ENCODE data around the gene OLFML3.
A peak's percentile ranks its signal among the peaks of the same experiment; 100 is the strongest.
"Not testable (repeated sequence)": the region's sequence is repeated elsewhere in the genome, so short reads cannot be mapped to it uniquely, and the experiment has no call there.

OLFML3 gene

DNA sequence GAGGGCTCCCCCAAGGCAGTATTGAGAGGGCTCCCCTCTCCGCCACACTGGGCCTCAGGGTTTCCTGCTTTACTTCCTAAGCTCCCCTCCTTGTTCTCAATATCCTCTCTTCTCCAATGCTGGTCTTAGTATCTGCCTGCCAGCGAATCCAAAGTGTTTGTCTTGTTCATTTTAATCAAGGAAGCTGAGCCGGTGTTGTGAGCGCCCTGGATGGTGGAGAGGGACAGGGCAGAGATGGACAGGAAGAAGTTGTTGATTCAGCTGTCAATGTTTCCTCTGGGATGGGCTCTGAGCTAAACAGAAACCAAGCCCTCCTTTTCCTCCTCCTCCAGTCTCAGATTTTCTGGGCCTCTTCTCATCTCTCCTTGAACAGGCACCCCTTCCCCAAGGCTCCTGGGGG, 5.4 kb downstream of the OLFML3 start:
- DNase-seq = no peak
- intact Hi-C loops (cut with DNase I) = no loop called here

DNA sequence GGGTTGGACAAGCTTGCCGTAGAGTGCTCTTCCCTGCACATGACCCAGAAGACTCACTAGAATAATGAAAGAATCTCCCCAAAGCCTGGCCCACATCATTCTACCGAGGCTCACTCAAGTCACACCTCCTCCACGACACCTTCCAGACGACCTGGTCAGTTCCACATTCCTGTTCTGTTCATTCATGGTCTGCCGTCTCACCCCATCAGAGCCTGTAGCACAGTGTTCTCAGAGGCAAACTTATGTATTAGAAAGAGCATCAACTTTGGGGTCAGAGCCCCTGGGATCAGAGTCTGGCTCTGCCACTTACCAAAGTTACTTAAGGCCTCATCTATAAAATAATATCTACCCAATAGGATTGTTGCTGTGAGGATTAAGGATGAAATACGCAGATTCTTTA, 7.5 kb downstream of the OLFML3 start:
- intact Hi-C loops (cut with DNase I) = no loop called here
- DNase-seq = no peak

DNA sequence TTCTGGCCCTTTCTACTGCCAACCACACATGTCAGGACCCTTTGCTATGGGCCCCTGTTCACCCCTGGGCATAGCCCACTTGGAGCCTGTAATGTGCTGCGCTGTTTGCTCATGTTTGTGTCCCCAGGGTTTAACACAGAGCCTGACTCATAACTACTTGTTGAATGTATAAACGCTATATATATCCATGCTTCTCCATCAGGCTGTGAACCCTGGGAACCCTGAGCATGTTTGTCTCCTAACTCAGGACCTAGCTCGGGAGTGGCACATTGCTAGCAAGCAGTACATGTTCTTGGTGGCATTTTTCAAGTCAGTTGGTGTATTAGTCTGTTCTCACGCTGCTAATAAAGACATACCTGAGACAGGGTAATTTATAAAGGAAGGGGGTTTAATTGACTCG, 8.0 kb downstream of the OLFML3 start:
- DNase-seq = no peak
- intact Hi-C loops (cut with DNase I) = no loop called here

DNA sequence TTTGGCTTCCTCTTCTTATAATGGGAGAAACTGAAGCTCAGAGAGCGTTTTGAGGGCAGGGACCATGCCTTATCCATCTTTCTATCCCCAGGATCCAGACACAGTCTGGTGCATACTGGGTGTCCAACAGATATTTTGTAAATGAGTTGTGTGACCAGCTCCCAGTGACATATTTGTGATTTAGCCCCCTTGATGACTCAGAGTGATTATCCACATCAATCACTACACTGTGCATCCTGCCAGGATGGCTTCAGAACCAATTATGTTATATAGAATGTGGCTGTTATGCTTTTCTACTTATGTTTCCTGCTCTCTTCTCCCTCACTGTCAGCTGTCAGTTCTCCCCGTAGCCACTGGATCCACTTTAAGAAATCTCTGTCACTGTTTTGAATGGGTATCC, 11.3 kb downstream of the OLFML3 start:
- DNase-seq = peak in 1 of 42 donors; percentile 9
- intact Hi-C loops (cut with DNase I) = no loop called here

DNA sequence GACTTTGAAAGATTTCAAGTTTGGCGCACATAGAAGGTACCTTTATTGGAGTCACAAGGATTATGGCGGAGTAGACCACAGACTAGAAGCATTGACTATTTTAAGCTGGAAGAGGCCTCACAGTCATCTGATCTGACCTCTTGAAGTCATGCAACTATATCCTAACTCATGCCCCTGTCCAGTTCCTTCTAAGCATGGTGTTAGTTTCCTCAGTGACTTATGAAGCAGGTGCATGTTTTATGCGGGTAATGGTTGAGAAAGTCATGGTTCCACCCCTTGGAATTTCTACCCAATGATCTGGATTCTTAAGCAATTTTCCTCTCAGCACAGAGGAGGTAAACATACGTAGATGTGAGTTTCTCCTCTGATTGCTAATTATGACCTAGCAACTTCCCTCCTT, 11.7 kb downstream of the OLFML3 start:
- intact Hi-C loops (cut with DNase I) = no loop called here
- no peak for DNase-seq

DNA sequence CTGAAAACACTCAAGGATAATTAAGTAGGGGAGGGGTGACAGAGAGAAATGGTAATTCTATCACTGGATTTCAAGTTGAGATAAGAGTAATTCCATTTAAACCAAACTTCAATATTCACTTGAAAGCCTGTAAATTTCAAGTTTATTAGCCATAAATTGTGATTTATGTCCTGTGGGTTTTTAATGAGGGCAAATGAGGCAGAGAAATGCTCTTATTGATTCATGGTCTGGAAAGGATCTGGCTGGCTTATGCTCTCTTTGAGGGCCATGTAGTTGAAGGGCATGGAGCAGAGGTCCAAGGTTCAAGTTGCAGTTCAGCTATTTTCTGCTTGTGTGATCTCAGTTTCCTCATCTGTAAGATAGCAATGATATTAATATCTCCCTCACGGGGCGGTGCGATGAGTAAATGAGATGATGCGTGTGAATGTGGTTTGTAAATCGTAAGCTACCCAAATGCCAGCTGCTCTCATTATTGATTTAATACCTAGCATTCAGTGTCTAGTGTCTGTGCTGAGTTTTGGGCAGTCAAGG, 12.3 kb downstream of the OLFML3 start:
- intact Hi-C loops (cut with DNase I) = no loop called here
- peak in 1 of 42 donors; percentile 28 for DNase-seq

DNA sequence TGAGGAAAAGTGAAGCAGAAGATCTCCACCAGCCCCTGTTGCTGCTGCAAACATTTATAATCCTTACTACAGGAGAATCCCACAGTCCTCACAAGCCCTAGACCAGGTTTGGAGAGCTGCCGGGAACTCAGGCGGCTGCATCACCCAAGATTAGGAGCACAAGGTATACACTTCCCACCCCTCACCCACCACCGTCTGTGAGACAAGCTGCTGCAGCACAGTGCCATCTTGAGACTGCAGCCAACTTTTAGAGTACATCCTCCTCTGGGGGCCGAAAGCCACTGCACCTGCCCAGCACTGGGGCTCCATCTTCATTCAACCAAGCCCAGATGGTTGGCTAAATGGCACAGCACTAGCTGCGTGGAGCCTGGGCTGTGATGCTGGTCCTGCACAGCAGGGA, 13.8 kb downstream of the OLFML3 start:
- intact Hi-C loops (cut with DNase I) = no loop called here

DNA sequence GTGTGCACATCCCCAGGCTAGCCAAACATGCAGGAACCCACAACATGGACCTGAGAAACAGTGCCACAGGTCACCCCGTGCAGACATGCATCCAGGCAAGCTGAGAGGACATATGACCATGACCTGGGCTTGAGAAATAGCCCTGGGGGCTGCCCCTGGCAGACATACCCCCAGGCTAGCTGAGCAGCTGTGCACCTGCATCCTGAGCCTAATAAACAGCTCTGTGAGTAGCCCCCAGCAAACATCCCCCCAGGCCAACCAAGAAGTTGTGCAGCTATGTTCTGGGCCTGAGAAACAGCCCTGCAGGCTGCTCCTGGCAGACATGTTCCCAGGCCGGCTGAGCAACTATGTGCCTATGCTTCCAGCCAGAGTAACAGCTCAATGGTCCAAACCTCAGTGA, 14.5 kb downstream of the OLFML3 start:
- no peak for DNase-seq
- intact Hi-C loops (cut with DNase I) = no loop called here

More for the DNA sequence above, 13.8 kb downstream of the OLFML3 start:
- peak in 1 of 42 donors; percentile 35 for DNase-seq

DNA sequence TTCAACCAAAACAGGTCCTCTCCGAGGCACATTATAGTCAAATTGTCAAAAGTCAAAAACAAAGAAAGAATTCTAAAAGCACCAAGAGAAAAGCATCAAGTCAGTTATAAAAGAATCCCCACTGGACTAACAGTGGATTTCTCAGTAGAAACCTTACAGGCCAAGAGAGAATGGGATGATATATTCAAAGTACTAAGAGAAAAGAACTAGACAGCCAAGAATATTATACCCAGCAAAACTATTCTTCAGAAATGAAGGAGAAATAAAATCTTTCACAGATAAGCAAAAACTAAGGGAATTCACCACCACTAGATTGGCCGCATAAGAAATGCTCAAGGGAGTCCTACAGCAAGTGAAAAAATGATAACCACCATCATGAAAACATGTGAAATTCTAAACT, 16.1 kb downstream of the OLFML3 start:
- no peak for DNase-seq
- intact Hi-C loops (cut with DNase I) = no loop called here

DNA sequence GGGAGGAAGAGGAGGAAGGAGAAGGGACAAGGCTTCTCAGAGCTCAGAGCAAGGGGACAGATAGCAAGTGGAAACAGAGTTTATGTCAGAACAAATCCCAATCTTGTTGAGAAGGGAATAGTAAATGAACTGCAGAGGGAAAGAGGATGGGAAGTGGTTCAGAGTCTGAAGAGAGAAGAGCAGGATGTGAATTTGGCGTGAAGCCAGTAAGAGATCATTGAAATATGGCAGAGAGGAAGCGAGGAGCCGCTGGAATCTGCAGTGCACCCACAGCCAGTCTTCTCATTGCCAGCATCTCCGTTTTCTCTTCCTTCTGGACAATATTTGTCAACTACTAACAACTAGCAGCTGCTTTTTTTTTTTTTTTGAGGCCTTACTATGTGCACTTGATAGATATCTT, 19.1 kb downstream of the OLFML3 start:
- DNase-seq = no peak

DNA sequence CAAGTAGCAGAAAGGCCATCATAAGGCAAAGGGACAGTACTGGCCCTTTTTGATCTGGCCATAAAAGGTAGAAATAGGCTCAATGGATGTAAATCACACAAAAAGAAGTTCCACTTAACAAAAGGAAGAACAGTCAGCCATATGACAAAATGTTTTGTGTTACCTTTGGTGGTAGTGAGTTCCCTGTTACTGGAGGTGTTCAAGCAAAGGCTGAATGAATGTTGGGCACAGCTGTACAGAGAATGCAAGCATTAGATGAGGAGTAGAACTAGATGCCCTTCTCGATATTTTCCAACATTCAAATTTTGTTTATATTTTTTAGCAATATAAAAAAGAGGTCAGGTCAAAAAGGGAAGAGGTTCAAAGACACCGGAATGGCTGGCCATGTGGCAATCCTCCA, 20.0 kb downstream of the OLFML3 start:
- intact Hi-C loops (cut with DNase I) = no loop called here
- no peak for DNase-seq

More for the DNA sequence above, 19.1 kb downstream of the OLFML3 start:
- intact Hi-C loops (cut with DNase I) = no loop called here

DNA sequence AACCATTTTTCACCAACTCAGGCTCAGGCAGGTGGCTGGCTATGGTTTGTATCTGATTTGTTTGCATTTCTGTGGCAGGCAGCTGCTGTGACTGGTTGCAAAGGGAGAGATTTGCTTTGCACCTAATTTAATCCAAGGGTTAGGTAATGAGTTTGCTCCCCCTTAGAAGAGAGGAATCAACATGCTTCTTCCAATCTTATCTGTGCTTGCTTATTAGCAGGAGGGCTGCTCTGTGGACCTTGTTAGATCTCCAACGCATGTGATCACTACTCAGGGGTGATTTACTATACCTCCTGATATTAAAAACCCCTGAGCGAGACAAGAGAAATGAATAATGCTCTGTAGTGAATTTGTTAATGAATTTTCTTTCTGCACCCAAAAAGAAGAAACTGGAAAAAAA, 20.5 kb downstream of the OLFML3 start:
- intact Hi-C loops (cut with DNase I) = no loop called here
- no peak for DNase-seq

DNA sequence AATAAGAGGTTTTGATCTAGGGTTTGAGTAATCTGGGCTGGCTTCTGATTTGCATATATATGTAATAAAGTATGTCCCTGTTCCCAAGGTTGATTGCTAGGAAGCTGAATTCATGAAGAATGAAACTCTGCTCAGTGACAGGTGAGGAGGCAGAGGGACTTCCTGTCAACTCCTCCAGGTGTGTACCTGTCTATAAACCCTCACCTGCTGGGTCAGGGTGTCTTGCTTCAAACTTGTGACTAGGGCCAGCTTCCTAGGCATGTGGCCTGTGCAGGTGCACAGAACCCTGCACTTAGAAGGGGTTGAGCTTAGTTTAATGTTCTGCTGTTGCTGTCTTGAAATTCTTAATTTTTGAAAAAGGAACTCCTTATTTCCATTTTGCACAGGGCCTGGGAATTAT, 21.1 kb downstream of the OLFML3 start:
- intact Hi-C loops (cut with DNase I) = no loop called here
- no peak for DNase-seq

DNA sequence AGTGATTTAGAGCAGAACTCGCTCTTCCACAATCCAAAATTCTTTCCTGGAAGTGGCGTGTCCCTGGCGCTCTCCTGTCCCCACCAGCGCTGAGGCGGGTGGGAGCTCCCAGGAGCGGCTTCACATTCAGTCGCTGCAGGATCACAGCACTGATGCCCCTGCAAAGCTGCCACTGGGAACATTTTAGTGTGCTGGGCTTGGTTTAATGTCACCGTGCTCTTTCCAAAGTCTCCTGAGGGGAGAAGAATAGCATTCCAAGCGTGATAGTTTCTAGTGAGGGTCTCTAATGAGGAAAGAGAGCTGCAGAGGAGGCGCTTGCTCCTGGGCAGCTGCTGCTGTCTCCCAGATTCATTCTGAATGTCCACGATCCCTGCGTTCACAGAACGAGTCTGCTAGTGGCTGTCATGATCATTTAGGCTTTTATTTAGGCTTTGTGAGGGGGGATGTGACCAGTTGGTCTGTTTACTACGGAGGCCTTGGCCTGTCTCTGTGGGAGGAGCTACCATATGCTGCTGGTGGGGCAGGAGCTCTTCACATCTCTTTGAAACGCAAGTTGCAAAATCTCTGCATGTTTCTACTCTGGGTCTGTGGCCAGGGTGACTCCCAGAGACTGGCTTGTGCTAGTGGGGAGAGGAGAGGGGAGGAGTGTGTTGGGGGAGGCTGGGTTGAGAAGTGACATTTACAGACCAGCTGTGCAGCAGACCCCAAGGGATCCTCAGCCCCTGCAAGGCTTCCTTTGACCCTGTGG, 23.4 kb downstream of the OLFML3 start:
- intact Hi-C loops (cut with DNase I) = no loop called here

DNA sequence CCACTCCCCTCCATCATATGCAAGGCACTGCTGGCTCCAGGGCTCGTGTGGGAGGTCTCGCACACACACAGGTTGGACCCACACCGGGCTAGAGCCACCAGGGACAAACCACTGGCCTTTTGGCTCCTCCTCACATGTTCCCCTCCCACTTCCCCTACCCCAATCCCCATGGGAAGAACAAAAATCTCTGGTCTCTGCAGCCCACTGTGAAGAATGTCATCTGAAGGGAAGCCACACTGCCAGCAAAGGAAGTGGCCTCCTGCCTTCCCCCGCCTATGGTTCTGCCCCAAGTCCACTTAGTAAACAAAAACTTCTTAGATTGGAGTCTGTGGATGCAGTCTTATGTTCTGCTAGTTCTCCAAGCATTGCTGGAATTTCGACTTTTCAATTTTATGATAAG, 24.2 kb downstream of the OLFML3 start:
- intact Hi-C loops (cut with DNase I) = no loop called here
- no peak for DNase-seq

More for the DNA sequence above, 23.4 kb downstream of the OLFML3 start:
- DNase-seq = no peak

DNA sequence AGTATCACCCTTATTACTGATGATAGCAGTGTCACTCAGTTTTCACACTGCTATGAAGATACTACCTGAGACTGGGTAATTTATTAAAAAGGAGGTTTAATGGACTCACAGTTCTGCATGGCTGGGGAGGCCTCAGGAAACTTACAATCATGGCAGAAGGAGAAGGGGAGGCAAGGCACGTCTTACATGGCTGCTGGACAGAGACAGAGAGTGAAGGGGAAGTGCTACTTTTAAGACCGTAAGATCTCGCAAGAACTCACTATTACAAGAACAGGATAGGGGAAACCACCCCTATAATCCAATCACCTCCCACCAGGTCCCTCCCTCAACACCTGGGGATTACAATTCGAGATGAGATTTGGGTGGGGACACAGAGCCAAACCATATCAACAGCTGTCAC, 27.6 kb downstream of the OLFML3 start:
- DNase-seq; intact Hi-C loops (cut with DNase I): not testable (repeated sequence)

DNA sequence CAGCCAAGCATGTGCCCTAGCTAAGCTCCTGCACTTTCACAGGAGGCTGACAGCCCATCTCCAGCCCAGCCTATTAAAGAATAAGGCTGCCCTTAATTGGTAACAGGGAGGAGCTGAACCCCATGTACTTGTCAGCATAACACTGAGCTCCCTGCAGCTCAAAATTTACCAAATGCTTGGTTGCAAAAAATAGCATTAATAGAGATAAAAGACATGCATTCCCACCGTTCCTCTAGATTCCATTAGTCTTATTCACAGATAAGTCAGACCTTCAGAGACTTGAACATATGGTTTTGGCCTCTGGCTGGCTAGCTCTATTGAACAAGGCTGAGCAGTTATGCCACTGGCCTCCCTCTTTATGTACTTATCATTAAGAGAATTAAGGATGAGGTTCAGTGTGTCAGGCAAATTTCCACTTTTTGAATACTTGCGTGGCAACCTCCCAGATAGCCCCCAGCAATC, 29.2 kb downstream of the OLFML3 start:
- intact Hi-C loops (cut with DNase I) = no loop called here
- DNase-seq = no peak

DNA sequence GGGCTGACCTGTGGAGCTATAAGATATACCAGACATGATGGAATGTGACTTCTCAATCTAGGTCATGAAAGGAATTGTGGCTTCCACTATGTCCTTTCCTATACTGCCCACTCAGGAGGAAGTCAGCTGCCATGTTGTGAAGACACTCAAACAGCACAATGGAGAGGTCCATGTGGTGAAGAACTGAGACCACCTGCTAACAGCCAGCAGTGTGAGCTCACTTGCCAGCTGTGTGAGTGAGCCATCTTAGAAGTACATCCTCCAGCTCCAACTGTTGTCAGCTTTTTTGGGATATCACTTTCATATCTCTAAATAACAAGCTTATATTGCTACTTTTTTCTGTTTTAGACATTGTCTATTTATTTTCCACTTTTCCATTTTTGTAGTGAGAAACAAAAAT, 29.7 kb downstream of the OLFML3 start:
- DNase-seq = no peak
- intact Hi-C loops (cut with DNase I) = no loop called here

DNA sequence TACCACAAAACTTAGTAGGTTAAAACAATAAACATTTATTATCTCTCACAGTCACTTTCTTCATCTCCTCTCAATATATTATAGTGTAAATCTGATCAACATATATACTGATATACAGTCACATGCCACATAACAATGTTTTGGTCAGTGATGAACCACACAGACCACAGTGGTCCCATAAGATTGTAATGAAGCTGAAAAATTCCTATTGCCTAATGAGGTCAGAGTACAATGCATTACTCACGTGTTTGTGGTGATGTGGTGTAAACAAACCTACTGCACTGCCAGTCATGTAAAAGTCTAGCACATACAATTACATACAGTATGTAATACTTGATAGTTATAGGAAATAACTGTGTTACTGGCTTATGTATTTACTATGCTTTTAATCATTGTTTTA, 30.1 kb downstream of the OLFML3 start:
- DNase-seq = no peak
- intact Hi-C loops (cut with DNase I) = no loop called here

DNA sequence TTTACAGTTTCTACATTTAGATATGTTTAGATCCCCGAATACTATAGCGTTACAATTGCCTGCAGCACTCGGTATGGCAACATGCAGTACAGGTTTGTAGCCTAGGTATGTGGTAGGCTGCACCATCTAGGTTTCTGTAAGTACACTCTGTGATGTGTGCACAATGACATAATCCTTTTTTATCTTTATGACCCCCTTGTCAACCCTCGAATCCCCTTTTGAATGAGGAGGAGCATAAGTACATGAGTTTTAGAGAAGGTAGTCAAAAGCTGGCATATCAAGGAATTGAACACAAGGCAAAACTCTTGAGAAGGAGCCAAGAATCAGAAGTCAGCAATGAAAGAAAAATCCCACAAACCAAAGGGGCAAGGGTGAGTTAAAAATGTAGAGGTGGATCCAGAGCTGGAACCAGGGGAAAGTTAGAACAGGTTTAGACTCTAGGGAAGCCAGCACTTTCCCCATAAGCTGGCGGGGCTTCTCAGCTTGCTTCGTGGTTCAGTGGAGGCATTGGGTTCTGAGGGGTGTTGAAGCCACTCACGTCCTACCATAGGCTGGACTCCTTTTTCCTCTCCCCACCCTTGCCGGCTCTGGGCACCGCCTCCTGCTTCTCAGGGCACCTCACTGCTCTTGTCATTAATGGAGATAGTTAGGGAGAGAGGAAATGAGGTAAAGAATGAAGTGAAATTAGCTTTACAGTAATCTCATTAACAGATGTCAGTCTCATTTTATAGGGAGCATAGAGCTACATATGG, 31.3 kb downstream of the OLFML3 start:
- no peak for DNase-seq
- intact Hi-C loops (cut with DNase I) = no loop called here

DNA sequence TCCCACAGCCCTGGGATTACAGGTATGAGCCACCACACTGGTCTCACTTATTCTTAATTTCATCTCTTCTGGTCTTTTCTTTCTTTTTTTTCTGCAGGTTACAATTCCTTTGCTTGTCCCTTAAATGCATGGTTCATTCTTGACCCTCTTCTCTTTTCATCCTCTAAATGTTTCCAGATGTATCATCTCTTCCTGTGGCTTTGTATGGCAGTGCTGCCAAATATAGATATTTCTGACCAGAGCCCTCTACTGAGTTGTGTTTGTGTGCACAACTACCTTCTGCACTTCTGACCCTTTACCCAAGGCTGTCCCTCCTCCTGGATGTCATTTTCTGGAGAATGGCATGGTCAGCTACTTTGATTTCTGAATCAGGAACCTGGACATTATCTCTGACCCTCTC, 32.5 kb downstream of the OLFML3 start:
- intact Hi-C loops (cut with DNase I) = no loop called here
- DNase-seq = no peak

Data from head of caudate nucleus (tissue), 42 donors.